ENCODE measurements around the gene PTGDS.

- TF ChIP-seq CTCF (IDR thresholded peaks at IDR 0.05) (no peak), ZFX (IDR thresholded peaks at IDR 0.05; ENCODE audit: borderline replicate concordance) (no peak)
Measured at GRCh38 chr9:136972335-136972734, 5.0 kb upstream of the PTGDS start.
